ENCODE results near the gene YLPM1. TPM values are rescaled to one million over a fixed set of nuclear protein-coding genes. Genes with fewer than 3 reads are reported as not detected.

The YLPM1 gene
- total and polyA plus RNA-seq, 2 donors (not counting 3 experiments of a cell fraction or from before 2014, with no cell fraction given): 14.9 to 85.7 TPM

GRCh38 chr14:74829251-74829650 is 66.1 kb downstream of the YLPM1 start:
- peaks cover 16% of the 10 kb centered on the region in 2 experiments for H3K36me3 ChIP-seq (ENCODE audit: control insufficient read depth in 2 of 2, extremely low read depth in 1 of 2, insufficient read depth in 2 of 2, low read length in 2 of 2)

More at GRCh38 chr14:74829251-74829650, 66.1 kb downstream of the YLPM1 start:
- no peak overlapping the region for H3K27ac ChIP-seq (ENCODE audit: insufficient read depth, low read depth, low read length)
- no peak overlapping the region for H2AFZ ChIP-seq (ENCODE audit: low read depth, low read length)
- intact Hi-C loops (cut with micrococcal nuclease) (no loop called here), dilution Hi-C loops (cut with MboI; ENCODE audit: extremely low pct_ligation_motif_present, low sequenced_read_pairs) (no loop called here)
- H3K9me3 ChIP-seq (replicated peaks; ENCODE audit: control insufficient read depth, insufficient read depth, low read length): no peaks in the 10 kb centered on the region
- BruUV-seq (replicated peaks): no TSS peak
- ChIA-PET POLR2A (no interaction called here), CTCF (no interaction called here)
- H4K20me1 ChIP-seq (replicated peaks; ENCODE audit: control insufficient read depth, extremely low read depth, insufficient read depth, low read length): no peaks in the 10 kb centered on the region
- no peak overlapping the region for H3K9ac ChIP-seq (replicated peaks; ENCODE audit: extremely low read depth, insufficient read depth, low read length)
- FAIRE-seq (no peak), DNase-seq (ENCODE audit: low read depth, low spot score) (no peak)
- H3K27me3 ChIP-seq (ENCODE audit: control insufficient read depth in 2 of 2, insufficient read depth in 2 of 2, low read length in 2 of 2): no peaks in the 10 kb centered on the region
- no peak for TF ChIP-seq POLR2AphosphoS5 (IDR thresholded peaks at IDR 0.05; ENCODE audit: insufficient read depth, low read depth, low read length)
- TF ChIP-seq FOS (IDR thresholded peaks at IDR 0.05; ENCODE audit: borderline replicate concordance, insufficient read depth, low read length): no peak
- no peak for TF ChIP-seq POLR2A (IDR thresholded peaks at IDR 0.05; ENCODE audit: low read depth, low read length)
- no peak for TF ChIP-seq CTCF (IDR thresholded peaks at IDR 0.05; ENCODE audit: extremely low read depth in 1 of 2, insufficient read depth in 1 of 2, low read depth in 1 of 2, low read length in 2 of 2)
- TF ChIP-seq JUN (IDR thresholded peaks at IDR 0.05; ENCODE audit: borderline replicate concordance, insufficient read depth, insufficient read length, low read depth): no peak
- TF ChIP-seq MYC (IDR thresholded peaks at IDR 0.05; ENCODE audit: low read depth, low read length): no peak
- no peak for TF ChIP-seq EZH2 (IDR thresholded peaks at IDR 0.05; ENCODE audit: borderline replicate concordance, low read depth, low read length, severe bottlenecking)
- no peak for TF ChIP-seq MAX (IDR thresholded peaks at IDR 0.05; ENCODE audit: insufficient read depth, insufficient read length)
- no peak for TF ChIP-seq GATA2 (IDR thresholded peaks at IDR 0.05; ENCODE audit: insufficient read depth, insufficient read length, low read depth, low read length)
- no peaks in the 10 kb centered on the region for H3K9me1 ChIP-seq (replicated peaks; ENCODE audit: control insufficient read depth, extremely low read depth, insufficient read depth, low read length)
- no peaks in the 10 kb centered on the region for H3K79me2 ChIP-seq (ENCODE audit: control insufficient read depth, insufficient read depth, low read length)
- H3K4me3 ChIP-seq (replicated peaks in 1 of 3; ENCODE audit: insufficient read depth in 1 of 3, low read depth in 1 of 3, low read length in 3 of 3): no peak overlapping the region
- peaks cover 14% of the 10 kb centered on the region for H3K4me1 ChIP-seq (ENCODE audit: control insufficient read depth, extremely low read depth, insufficient read depth, low read length)
- no peak overlapping the region for H3K4me2 ChIP-seq (ENCODE audit: insufficient read depth, low read length)
